ENCODE measurements around the gene CAMKK2.
"Not testable (repeated sequence)": the region's sequence is repeated elsewhere in the genome, so short reads cannot be mapped to it uniquely, and the experiment has no call there.

CAMKK2 gene

GRCh38 chr12:121300083-121300819, 3.7 kb upstream of the CAMKK2 start:
- TF ChIP-seq LEF1 (IDR thresholded peaks at IDR 0.05; ENCODE audit: borderline replicate concordance) (no peak), ELF4 (IDR thresholded peaks at IDR 0.05) (no peak), HDGF (IDR thresholded peaks at IDR 0.05; ENCODE audit: borderline replicate concordance) (no peak), SP1 (IDR thresholded peaks at IDR 0.05) (no peak), PKNOX1 (IDR thresholded peaks at IDR 0.05) (no peak), FOXK2 (IDR thresholded peaks at IDR 0.05) (no peak), BHLHE40 (IDR thresholded peaks at IDR 0.05; ENCODE audit: borderline replicate concordance) (no peak), L3MBTL2 (conservative IDR thresholded peaks at IDR 0.05) (no peak), SUZ12 (IDR thresholded peaks at IDR 0.05) (no peak), NFRKB (IDR thresholded peaks at IDR 0.05) (no peak)
- CTCF ChIA-PET = interaction anchor here (0.6 kb wide), 1 partner anchor 41 kb away, joined by 4 read pairs; no protein-coding TSS in a partner anchor
- no peak for DNase-seq (ENCODE audit: extremely low spot score)
- POLR2A ChIA-PET = interaction anchor here (0.5 kb wide), 1 partner anchor 176 kb away, joined by 3 read pairs; no protein-coding TSS in a partner anchor

- no peak for DNase-seq (ENCODE audit: extremely low spot score)
- no peak for TF ChIP-seq ELF4 (IDR thresholded peaks at IDR 0.05)
- no peak for TF ChIP-seq CTBP1 (IDR thresholded peaks at IDR 0.05; ENCODE audit: borderline replicate concordance)
- TF ChIP-seq FOXM1 (IDR thresholded peaks at IDR 0.05; ENCODE audit: borderline replicate concordance) = no peak
- TF ChIP-seq BHLHE40 (IDR thresholded peaks at IDR 0.05; ENCODE audit: borderline replicate concordance) = no peak
- no peak for TF ChIP-seq ZNF384 (IDR thresholded peaks at IDR 0.05)
- no peak for TF ChIP-seq TARDBP (IDR thresholded peaks at IDR 0.05)
- no peak for TF ChIP-seq ARNT (IDR thresholded peaks at IDR 0.05)
- no peak for TF ChIP-seq PKNOX1 (IDR thresholded peaks at IDR 0.05)
- no peak for TF ChIP-seq L3MBTL2 (conservative IDR thresholded peaks at IDR 0.05)
- no peak for TF ChIP-seq SP1 (IDR thresholded peaks at IDR 0.05)
- TF ChIP-seq LEF1 (IDR thresholded peaks at IDR 0.05; ENCODE audit: borderline replicate concordance) = no peak
- TF ChIP-seq SUZ12 (IDR thresholded peaks at IDR 0.05) = no peak
- TF ChIP-seq FOXA1 (IDR thresholded peaks at IDR 0.05) = no peak
- TF ChIP-seq NFRKB (IDR thresholded peaks at IDR 0.05) = no peak
- TF ChIP-seq HDGF (IDR thresholded peaks at IDR 0.05; ENCODE audit: borderline replicate concordance) = no peak
- no peak for TF ChIP-seq FOXK2 (IDR thresholded peaks at IDR 0.05)
- ChIA-PET CTCF (interaction anchor here (0.6 kb wide), 1 partner anchor 41 kb away, joined by 4 read pairs; no protein-coding TSS in a partner anchor), POLR2A (interaction anchor here (0.5 kb wide), 1 partner anchor 177 kb away, joined by 3 read pairs; no protein-coding TSS in a partner anchor)
Observed at GRCh38 chr12:121299662-121300061, 3.2 kb upstream of the CAMKK2 start.

- DNase-seq (ENCODE audit: extremely low spot score); CTCF ChIA-PET; POLR2A ChIA-PET: not testable (repeated sequence)
Observed at GRCh38 chr12:121298411-121298810, 1.9 kb upstream of the CAMKK2 start.

- ChIA-PET CTCF (no interaction called here), POLR2A (interaction anchor here (0.6 kb wide), 1 partner anchor 26 kb away, joined by 3 read pairs; no protein-coding TSS in a partner anchor)
- TF ChIP-seq PKNOX1 (IDR thresholded peaks at IDR 0.05) = no peak
- TF ChIP-seq ZNF384 (IDR thresholded peaks at IDR 0.05) = peak; percentile 92
- DNase-seq (ENCODE audit: extremely low spot score) = peak; percentile 44
Observed at GRCh38 chr12:121297435-121297991, 1.0 kb upstream of the CAMKK2 start.

GRCh38 chr12:121295746-121296617, 527 bp downstream of the CAMKK2 start:
- ChIA-PET CTCF (interaction anchor here (1.2 kb wide), 1 partner anchor 10 kb away, joined by 4 read pairs; no protein-coding TSS in a partner anchor), POLR2A (interaction anchor here (0.8 to 2.2 kb wide), 4 partner anchors 10 to 57 kb away, joined by 3 to 5 read pairs (median 4); partner anchors contain the start of gene ANAPC5)
- DNase-seq (ENCODE audit: extremely low spot score) = peak; percentile 21
- no peak for TF ChIP-seq FOXA1 (IDR thresholded peaks at IDR 0.05)
- no peak for TF ChIP-seq FOXM1 (IDR thresholded peaks at IDR 0.05; ENCODE audit: borderline replicate concordance)
- peak; percentile 21 for TF ChIP-seq L3MBTL2 (conservative IDR thresholded peaks at IDR 0.05)
- TF ChIP-seq TARDBP (IDR thresholded peaks at IDR 0.05) = no peak

- no peak for TF ChIP-seq NFRKB (IDR thresholded peaks at IDR 0.05)
- TF ChIP-seq FOXM1 (IDR thresholded peaks at IDR 0.05; ENCODE audit: borderline replicate concordance) = no peak
- no peak for TF ChIP-seq FOXA1 (IDR thresholded peaks at IDR 0.05)
- no peak for TF ChIP-seq ELF4 (IDR thresholded peaks at IDR 0.05)
- TF ChIP-seq ZNF384 (IDR thresholded peaks at IDR 0.05) = no peak
- CTCF ChIA-PET = interaction anchor here (1.2 kb wide), 1 partner anchor 9 kb away, joined by 4 read pairs; no protein-coding TSS in a partner anchor
- POLR2A ChIA-PET = interaction anchor here (0.8 to 2.2 kb wide), 3 partner anchors 9 to 57 kb away, joined by 3 to 5 read pairs (median 3); partner anchors contain the start of gene ANAPC5
- peak; percentile 32 for DNase-seq (ENCODE audit: extremely low spot score)
Observed at GRCh38 chr12:121295116-121295745, 1.3 kb downstream of the CAMKK2 start.

Data from HEK293T (cell line).